K562 (cell line): ENCODE data around the gene ZNF384. TPM values are rescaled to one million over a fixed set of nuclear protein-coding genes. Genes with fewer than 3 reads are reported as not detected.

Experiments used
- HDAC8 ChIP-seq: fragments of 450-650 bp; IDR thresholded peaks from 2 replicates; pipeline ENCODE4 v1.6.1; 2016; ENCODE audit warnings: mild to moderate bottlenecking, missing genetic modification characterization, moderate library complexity, missing compliant biosample characterization
- OTX1 ChIP-seq: fragments of 450-650 bp; formaldehyde crosslinking; IDR thresholded peaks from 2 replicates; pipeline ENCODE4 v1.4.0; 2022; ENCODE audit warnings: mild to moderate bottlenecking
- PPARD ChIP-seq: fragments of 250-450 bp; sonication (Bioruptor Pico); IDR thresholded peaks from 2 replicates; pipeline ENCODE4 v1.8.0; 2022; ENCODE audit warnings: inconsistent platforms, mild to moderate bottlenecking, moderate library complexity
- STAG1 ChIP-seq: sonication (generic); formaldehyde crosslinking; IDR thresholded peaks from 2 replicates; pipeline ENCODE4 v1.5.0; 2020; ENCODE audit warnings: missing genetic modification reagents, borderline replicate concordance
- TAF9B ChIP-seq: fragments of 450-650 bp; IDR thresholded peaks from 2 replicates; pipeline ENCODE4 v1.6.1; 2018; ENCODE audit warnings: mild to moderate bottlenecking; ENCODE audit not compliant: partially characterized antibody
- TEAD2 ChIP-seq: fragments of 450-650 bp; IDR thresholded peaks from 2 replicates; pipeline ENCODE4 v1.6.1; 2016; ENCODE audit warnings: missing genetic modification characterization, control low read depth, missing compliant biosample characterization
- TGIF2 ChIP-seq: sonication (generic); formaldehyde crosslinking; IDR thresholded peaks from 2 replicates; pipeline ENCODE4 v1.8.1; 2022; ENCODE audit warnings: mild to moderate bottlenecking, missing genetic modification reagents, moderate library complexity
- ZHX1 ChIP-seq: fragments of 150-350 bp; conservative IDR thresholded peaks from 2 replicates; pipeline ENCODE4 v1.6.1; 2014; ENCODE audit warnings: low read length
- ZNF695 ChIP-seq: fragments of 450-650 bp; formaldehyde crosslinking; IDR thresholded peaks from 2 replicates; pipeline ENCODE4 v1.4.0; 2020; ENCODE audit warnings: mild to moderate bottlenecking, moderate library complexity
- polyA plus RNA-seq, 8 experiments: library from polyadenylated mRNA; depleted of rRNA in 4 of 8; stranded (reverse) in 5 of 8; unstranded in 3 of 8; fragments of >200 nt; fragmentation: Nextera tagmentation in 2 of 8; fragmentation: Illumina TruSeq in 1 of 8; extraction: Ambion mirVana in 2 of 8; extraction: Trizol in 1 of 8; gene quantifications; 2 replicates each; pipeline versions ENCODE4 v1.2.1 to v1.2.3, GENCODE V29; 2011 to 2014; ENCODE audit warnings: inconsistent platforms in 1 of 8, missing spikeins in 1 of 8
- total RNA-seq, 7 experiments: library from RNA; depleted of rRNA in 6 of 7; stranded (reverse); fragments of >200 nt in 6 of 7; fragmentation: Illumina TruSeq in 2 of 7; extraction: Trizol in 2 of 7; gene quantifications; 2 replicates each; pipeline versions ENCODE4 v1.2.1 to v1.2.3, GENCODE V29; 2011 to 2021; ENCODE audit warnings: low replicate concordance in 1 of 7
- TF ChIP-seq, protein P1 (sequence below): fragments of 200-600 bp; sonication (generic); IDR thresholded peaks from one replicate; pipeline ENCODE4 v1.6.1; 2012; ENCODE audit warnings: mild to moderate bottlenecking, low read depth, low read length, inconsistent platforms

Gene ZNF384
- total and polyA plus RNA-seq, 9 of the 15 experiments (the other 6 are each of a cell fraction or from before 2014, with no cell fraction given) = 0.36 to 64.8 (median 21.3) TPM

DNA sequence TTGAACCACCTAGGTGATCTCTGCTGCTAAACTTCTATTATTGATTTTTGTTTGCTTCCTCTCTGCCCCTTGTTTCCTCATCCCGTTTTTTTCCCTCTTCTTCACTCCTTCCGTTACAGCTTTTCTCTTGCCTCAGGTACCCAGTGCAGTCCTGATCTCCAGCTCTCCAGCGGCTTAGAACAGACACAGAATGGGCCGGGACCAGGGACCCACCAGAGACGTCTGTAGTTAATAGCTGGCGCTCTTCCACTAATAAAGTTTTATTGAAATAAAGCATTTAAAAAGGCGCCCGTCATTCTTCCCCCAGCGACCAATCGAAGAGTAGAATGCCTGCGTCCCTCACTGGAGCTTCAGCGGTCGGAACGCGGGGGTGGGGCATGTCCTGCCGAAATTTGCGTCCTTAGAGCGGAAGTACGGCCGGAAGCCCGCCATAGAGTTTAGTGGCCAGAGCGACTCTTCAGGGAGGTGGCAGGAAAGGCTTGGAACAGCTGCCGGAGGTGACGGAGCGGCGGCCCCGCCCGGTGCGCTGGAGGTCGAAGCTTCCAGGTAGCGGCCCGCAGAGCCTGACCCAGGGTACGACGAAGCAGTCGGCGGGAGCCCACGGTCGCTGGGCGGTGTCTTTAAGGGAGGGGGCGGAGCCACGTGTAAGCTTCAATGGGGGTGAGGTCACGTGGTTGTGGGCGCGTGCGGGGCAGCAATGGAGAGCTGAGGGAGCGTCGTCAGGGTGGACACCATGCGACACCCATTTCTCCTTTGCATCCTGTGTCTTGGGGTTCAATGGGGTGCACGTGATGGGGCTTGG lies 34.6 kb upstream of the ZNF384 start, which contains the start of gene COPS7A (continued):
- TF ChIP-seq ZHX1 = no peak
- no peak for TF ChIP-seq HDAC8 (tag)
- TF ChIP-seq STAG1 (CRISPR knock-in tag) = 0 out of 2 replicates have a peak, but pooled peaks have one; percentile 25
- TF ChIP-seq, protein P1, sequence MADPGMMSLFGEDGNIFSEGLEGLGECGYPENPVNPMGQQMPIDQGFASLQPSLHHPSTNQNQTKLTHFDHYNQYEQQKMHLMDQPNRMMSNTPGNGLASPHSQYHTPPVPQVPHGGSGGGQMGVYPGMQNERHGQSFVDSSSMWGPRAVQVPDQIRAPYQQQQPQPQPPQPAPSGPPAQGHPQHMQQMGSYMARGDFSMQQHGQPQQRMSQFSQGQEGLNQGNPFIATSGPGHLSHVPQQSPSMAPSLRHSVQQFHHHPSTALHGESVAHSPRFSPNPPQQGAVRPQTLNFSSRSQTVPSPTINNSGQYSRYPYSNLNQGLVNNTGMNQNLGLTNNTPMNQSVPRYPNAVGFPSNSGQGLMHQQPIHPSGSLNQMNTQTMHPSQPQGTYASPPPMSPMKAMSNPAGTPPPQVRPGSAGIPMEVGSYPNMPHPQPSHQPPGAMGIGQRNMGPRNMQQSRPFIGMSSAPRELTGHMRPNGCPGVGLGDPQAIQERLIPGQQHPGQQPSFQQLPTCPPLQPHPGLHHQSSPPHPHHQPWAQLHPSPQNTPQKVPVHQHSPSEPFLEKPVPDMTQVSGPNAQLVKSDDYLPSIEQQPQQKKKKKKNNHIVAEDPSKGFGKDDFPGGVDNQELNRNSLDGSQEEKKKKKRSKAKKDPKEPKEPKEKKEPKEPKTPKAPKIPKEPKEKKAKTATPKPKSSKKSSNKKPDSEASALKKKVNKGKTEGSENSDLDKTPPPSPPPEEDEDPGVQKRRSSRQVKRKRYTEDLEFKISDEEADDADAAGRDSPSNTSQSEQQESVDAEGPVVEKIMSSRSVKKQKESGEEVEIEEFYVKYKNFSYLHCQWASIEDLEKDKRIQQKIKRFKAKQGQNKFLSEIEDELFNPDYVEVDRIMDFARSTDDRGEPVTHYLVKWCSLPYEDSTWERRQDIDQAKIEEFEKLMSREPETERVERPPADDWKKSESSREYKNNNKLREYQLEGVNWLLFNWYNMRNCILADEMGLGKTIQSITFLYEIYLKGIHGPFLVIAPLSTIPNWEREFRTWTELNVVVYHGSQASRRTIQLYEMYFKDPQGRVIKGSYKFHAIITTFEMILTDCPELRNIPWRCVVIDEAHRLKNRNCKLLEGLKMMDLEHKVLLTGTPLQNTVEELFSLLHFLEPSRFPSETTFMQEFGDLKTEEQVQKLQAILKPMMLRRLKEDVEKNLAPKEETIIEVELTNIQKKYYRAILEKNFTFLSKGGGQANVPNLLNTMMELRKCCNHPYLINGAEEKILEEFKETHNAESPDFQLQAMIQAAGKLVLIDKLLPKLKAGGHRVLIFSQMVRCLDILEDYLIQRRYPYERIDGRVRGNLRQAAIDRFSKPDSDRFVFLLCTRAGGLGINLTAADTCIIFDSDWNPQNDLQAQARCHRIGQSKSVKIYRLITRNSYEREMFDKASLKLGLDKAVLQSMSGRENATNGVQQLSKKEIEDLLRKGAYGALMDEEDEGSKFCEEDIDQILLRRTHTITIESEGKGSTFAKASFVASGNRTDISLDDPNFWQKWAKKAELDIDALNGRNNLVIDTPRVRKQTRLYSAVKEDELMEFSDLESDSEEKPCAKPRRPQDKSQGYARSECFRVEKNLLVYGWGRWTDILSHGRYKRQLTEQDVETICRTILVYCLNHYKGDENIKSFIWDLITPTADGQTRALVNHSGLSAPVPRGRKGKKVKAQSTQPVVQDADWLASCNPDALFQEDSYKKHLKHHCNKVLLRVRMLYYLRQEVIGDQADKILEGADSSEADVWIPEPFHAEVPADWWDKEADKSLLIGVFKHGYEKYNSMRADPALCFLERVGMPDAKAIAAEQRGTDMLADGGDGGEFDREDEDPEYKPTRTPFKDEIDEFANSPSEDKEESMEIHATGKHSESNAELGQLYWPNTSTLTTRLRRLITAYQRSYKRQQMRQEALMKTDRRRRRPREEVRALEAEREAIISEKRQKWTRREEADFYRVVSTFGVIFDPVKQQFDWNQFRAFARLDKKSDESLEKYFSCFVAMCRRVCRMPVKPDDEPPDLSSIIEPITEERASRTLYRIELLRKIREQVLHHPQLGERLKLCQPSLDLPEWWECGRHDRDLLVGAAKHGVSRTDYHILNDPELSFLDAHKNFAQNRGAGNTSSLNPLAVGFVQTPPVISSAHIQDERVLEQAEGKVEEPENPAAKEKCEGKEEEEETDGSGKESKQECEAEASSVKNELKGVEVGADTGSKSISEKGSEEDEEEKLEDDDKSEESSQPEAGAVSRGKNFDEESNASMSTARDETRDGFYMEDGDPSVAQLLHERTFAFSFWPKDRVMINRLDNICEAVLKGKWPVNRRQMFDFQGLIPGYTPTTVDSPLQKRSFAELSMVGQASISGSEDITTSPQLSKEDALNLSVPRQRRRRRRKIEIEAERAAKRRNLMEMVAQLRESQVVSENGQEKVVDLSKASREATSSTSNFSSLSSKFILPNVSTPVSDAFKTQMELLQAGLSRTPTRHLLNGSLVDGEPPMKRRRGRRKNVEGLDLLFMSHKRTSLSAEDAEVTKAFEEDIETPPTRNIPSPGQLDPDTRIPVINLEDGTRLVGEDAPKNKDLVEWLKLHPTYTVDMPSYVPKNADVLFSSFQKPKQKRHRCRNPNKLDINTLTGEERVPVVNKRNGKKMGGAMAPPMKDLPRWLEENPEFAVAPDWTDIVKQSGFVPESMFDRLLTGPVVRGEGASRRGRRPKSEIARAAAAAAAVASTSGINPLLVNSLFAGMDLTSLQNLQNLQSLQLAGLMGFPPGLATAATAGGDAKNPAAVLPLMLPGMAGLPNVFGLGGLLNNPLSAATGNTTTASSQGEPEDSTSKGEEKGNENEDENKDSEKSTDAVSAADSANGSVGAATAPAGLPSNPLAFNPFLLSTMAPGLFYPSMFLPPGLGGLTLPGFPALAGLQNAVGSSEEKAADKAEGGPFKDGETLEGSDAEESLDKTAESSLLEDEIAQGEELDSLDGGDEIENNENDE = no peak
- TF ChIP-seq TEAD2 = no peak
- no peak for TF ChIP-seq PPARD
- TF ChIP-seq ZNF695 = no peak
- peak; percentile 76 for TF ChIP-seq TAF9B
- no peak for TF ChIP-seq OTX1 (CRISPR knock-in tag)
- TF ChIP-seq TGIF2 (CRISPR knock-in tag) = no peak
